ENCODE measurements around the gene ABCA2. TPM values are rescaled to one million over a fixed set of nuclear protein-coding genes. Genes with fewer than 3 reads are reported as not detected.

ABCA2 gene
- total RNA-seq, 6 donors from 2014 or later, result 14.7 to 49.2 (median 29.6) TPM

DNA sequence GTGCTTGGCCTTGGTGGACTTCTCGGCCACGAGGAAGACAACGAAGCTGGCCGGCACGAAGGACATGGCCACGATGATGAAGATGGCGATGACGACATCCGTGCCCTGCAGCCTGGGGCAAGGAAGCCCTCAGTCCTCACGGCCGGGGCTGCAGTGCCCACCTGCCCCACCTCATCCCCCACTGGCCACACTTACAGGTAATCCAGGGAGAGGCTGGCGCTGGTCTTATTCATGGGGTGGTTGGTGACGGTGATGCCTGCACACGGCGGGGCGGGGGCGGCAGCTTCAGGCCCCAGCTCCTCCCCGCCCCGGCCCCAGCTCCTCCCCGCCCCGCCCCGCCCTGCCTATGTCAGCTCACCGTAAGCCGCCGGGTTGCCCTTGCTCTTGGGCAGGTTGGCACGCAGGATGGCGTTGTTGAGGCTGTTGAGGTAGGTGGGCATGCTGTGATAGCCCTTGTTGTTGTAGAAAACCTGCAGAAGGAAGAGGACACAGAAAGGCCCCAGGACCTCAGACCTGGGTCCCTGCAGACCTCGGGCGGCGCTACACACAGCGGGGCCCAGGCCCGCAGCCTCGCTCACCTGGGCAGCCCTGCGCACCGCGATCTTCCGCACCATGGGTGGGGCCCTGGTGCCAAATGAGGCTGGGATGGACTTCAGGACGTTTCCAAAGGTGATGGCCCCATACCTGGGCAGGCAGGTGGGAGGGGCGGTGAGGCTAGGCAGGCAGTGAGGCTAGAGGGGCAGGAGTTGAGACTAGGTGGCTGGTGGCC lies 15.9 kb downstream of the ABCA2 start:
- no peak for ATAC-seq (ENCODE audit: low FRiP score in 2 of 2)
- TF ChIP-seq POLR2A (IDR thresholded peaks at IDR 0.05) (no peak), EP300 (IDR thresholded peaks at IDR 0.05) (no peak), POLR2AphosphoS5 (IDR thresholded peaks at IDR 0.05) (no peak)
- TF ChIP-seq, protein P1, sequence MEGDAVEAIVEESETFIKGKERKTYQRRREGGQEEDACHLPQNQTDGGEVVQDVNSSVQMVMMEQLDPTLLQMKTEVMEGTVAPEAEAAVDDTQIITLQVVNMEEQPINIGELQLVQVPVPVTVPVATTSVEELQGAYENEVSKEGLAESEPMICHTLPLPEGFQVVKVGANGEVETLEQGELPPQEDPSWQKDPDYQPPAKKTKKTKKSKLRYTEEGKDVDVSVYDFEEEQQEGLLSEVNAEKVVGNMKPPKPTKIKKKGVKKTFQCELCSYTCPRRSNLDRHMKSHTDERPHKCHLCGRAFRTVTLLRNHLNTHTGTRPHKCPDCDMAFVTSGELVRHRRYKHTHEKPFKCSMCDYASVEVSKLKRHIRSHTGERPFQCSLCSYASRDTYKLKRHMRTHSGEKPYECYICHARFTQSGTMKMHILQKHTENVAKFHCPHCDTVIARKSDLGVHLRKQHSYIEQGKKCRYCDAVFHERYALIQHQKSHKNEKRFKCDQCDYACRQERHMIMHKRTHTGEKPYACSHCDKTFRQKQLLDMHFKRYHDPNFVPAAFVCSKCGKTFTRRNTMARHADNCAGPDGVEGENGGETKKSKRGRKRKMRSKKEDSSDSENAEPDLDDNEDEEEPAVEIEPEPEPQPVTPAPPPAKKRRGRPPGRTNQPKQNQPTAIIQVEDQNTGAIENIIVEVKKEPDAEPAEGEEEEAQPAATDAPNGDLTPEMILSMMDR (IDR thresholded peaks at IDR 0.05), result no peak
- Histone ChIP-seq H3K27ac (no peak overlapping the region), H3K27me3 (no peaks in the 10 kb centered on the region), H3K36me3 (peaks cover 0 to 71% (median 50%) of the 10 kb centered on the region in 4 donors), H3K9me3 (no peaks in the 10 kb centered on the region), H3K4me3 (no peak overlapping the region), H3K4me1 (peaks cover 0 to 8% (median 6%) of the 10 kb centered on the region in 4 donors)
- 92 to 99% methylated on average over 15 to 37 of the region's 39 CpGs for WGBS, 2 donors
- peak in 1 of 2 donors; percentile 68 for DNase-seq

DNA sequence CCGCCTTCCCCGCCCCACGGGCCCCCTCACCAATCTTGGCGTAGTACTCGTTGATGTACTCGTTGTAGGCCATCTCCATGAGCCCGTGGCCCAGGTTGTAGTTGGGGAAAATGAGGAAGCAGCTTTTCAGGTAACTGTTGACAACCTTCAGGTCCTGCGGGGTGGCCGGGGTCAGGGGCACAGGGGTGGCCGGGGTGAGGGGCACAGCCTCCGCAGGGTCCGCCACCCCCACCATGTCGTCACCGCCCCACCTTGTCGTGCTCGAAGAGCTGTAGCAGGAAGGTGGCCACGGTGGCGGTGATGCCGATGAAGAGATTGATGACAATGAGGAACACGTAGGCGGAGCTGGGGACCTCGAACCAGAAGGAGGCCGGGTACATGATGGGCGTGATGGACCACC lies 16.9 kb downstream of the ABCA2 start:
- Histone ChIP-seq H3K27ac (no peak overlapping the region), H3K27me3 (no peaks in the 10 kb centered on the region), H3K4me3 (no peak overlapping the region), H3K9me3 (no peaks in the 10 kb centered on the region), H3K36me3 (peaks cover 0 to 61% (median 42%) of the 10 kb centered on the region in 4 donors), H3K4me1 (peaks cover 0 to 10% (median 9%) of the 10 kb centered on the region in 4 donors)
- TF ChIP-seq EP300 (IDR thresholded peaks at IDR 0.05), result no peak
- TF ChIP-seq POLR2A (IDR thresholded peaks at IDR 0.05), result no peak
- TF ChIP-seq POLR2AphosphoS5 (IDR thresholded peaks at IDR 0.05), result no peak
- TF ChIP-seq, protein P1 (IDR thresholded peaks at IDR 0.05), result no peak
- DNase-seq (peak in 1 of 2 donors; percentile 60), ATAC-seq (ENCODE audit: low FRiP score in 2 of 2) (no peak)
- 95 to 96% methylated on average over 18 to 22 of the region's 24 CpGs for WGBS, 2 donors

GRCh38 chr9:137009938-137010732 lies 17.9 kb downstream of the ABCA2 start:
- no peaks in the 10 kb centered on the region for H3K9me3 ChIP-seq
- no peak overlapping the region for H3K27ac ChIP-seq
- no peak overlapping the region for H3K4me3 ChIP-seq
- TF ChIP-seq POLR2A (IDR thresholded peaks at IDR 0.05) (no peak), EP300 (IDR thresholded peaks at IDR 0.05) (no peak), POLR2AphosphoS5 (IDR thresholded peaks at IDR 0.05) (no peak)
- TF ChIP-seq, protein P1 (IDR thresholded peaks at IDR 0.05), result no peak
- ATAC-seq (ENCODE audit: low FRiP score in 2 of 2) (no peak), DNase-seq (peak in 1 of 2 donors; percentile 83)
- no peaks in the 10 kb centered on the region for H3K27me3 ChIP-seq
- peaks cover 0 to 10% (median 9%) of the 10 kb centered on the region in 4 donors for H3K4me1 ChIP-seq
- WGBS, 2 donors, result 97 to 98% methylated on average over 29 to 37 of the region's 49 CpGs
- peaks cover 0 to 55% (median 33%) of the 10 kb centered on the region in 4 donors for H3K36me3 ChIP-seq

DNA sequence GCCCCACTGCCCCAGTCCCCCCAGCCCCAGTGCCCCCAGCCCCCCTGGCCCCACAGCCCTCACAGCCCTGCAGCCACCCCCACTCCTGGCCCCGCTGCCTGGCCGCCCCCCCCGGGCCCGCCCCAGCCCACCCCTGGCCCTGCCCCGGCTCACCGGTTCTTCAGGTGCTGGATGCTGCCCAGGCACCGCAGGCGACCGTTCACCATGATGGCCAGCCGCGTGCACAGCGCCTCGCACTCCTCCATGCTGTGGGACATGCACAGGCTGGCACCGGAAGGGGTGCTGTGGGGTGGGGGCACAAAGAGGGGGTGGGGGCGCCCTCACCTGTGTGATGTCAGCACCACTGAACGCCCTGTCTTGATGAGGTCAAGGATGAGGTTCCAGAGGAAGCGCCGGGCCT lies 18.8 kb downstream of the ABCA2 start:
- Histone ChIP-seq H3K27ac (no peak overlapping the region), H3K27me3 (no peaks in the 10 kb centered on the region), H3K36me3 (peaks cover 0 to 46% (median 25%) of the 10 kb centered on the region in 4 donors), H3K4me3 (no peak overlapping the region), H3K4me1 (peaks cover 0 to 10% (median 9%) of the 10 kb centered on the region in 4 donors), H3K9me3 (no peaks in the 10 kb centered on the region)
- TF ChIP-seq POLR2A (IDR thresholded peaks at IDR 0.05) (no peak), POLR2AphosphoS5 (IDR thresholded peaks at IDR 0.05) (no peak), EP300 (IDR thresholded peaks at IDR 0.05) (no peak)
- TF ChIP-seq, protein P1 (IDR thresholded peaks at IDR 0.05), result no peak
- 90% methylated on average over 3 of the region's 18 CpGs; no CpG with 5 or more reads in 1 of the 2 donors for WGBS, 2 donors
- ATAC-seq (ENCODE audit: low FRiP score in 2 of 2) (no peak), DNase-seq (peak in 1 of 2 donors; percentile 62)
